Measurements from ENCODE around the gene ALKBH8.

DNA sequence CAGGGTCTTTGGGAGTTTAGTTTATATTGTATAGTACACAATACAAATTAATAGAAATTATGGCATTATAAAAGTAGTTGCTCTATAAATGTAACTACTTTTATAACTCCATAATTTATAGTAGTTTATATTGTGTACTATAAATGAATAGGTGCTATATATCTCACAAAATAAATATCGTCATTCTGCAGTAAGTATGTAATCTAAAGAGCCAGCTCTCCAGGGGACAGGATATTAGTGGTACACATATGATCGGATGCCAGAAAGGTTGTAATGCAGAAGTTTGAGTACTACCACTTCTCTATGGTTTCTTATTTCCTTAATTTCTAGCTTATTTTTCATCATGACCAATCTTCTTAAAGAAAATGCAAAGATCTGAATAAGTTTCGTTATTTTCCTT lies 87.7 kb downstream of the ALKBH8 start:
- no peak for TF ChIP-seq POLR2A (IDR thresholded peaks at IDR 0.05)
- TF ChIP-seq, protein P1, sequence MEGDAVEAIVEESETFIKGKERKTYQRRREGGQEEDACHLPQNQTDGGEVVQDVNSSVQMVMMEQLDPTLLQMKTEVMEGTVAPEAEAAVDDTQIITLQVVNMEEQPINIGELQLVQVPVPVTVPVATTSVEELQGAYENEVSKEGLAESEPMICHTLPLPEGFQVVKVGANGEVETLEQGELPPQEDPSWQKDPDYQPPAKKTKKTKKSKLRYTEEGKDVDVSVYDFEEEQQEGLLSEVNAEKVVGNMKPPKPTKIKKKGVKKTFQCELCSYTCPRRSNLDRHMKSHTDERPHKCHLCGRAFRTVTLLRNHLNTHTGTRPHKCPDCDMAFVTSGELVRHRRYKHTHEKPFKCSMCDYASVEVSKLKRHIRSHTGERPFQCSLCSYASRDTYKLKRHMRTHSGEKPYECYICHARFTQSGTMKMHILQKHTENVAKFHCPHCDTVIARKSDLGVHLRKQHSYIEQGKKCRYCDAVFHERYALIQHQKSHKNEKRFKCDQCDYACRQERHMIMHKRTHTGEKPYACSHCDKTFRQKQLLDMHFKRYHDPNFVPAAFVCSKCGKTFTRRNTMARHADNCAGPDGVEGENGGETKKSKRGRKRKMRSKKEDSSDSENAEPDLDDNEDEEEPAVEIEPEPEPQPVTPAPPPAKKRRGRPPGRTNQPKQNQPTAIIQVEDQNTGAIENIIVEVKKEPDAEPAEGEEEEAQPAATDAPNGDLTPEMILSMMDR (IDR thresholded peaks at IDR 0.05) = no peak

Data from Peyer's patch (tissue), 4 donors.